ENCODE measurements around the gene ATG4B. TPM values are rescaled to one million over a fixed set of nuclear protein-coding genes. Genes with fewer than 3 reads are reported as not detected.

Gene ATG4B
- total and polyA plus RNA-seq, 10 donors = 31.1 to 114 (median 87.7) TPM

DNA sequence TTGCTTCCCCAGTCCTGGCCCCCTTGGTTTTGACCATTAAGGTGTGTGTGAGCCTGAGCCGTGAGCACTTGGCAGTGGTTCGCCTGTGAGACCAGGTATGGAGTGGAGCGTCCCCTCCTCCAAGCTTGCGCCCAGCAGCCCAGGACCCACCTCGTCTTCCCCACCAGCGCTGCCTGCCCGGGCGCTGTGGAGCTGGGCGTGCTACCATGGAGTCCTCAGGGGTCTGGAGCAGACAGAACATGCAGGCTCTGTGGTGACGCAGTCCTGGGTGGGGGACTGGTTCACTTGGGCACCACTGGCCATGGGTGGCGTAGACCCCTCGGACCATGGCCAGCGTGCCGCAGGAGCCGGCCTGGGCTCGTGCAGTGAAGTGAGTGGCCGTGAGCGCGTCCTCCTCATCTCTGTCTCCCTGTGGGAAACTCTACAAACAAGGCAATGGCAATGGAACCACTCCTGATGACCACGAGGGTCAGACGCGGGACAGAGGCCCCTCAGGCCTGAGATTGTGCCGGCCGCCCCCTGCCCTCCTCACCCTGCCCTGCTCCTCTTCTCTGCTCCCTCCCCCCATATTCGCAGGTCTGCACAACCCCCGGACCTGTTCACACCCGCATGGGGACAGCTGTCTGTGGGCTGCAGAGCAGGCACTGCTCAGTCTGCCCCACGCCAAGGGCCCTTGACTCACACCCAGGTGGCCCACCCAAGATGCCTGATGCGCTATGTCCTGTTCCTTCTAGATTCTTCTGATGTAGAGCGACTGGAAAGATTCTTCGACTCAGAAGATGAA, 34.2 kb downstream of the ATG4B start:
- intact Hi-C loops (cut with DNase I; ENCODE audit: low total_unique reads) = no loop called here
- Histone ChIP-seq H3K27me3 (replicated peaks in 1 of 7) (no peaks in the 10 kb centered on the region), H3K4me1 (no peaks in the 10 kb centered on the region), H3K4me3 (no peak overlapping the region), H3K9me3 (no peaks in the 10 kb centered on the region), H3K36me3 (peaks cover 3 to 99% (median 79%) of the 10 kb centered on the region in 6 donors), H3K27ac (no peak overlapping the region)
- TF ChIP-seq, protein P1, sequence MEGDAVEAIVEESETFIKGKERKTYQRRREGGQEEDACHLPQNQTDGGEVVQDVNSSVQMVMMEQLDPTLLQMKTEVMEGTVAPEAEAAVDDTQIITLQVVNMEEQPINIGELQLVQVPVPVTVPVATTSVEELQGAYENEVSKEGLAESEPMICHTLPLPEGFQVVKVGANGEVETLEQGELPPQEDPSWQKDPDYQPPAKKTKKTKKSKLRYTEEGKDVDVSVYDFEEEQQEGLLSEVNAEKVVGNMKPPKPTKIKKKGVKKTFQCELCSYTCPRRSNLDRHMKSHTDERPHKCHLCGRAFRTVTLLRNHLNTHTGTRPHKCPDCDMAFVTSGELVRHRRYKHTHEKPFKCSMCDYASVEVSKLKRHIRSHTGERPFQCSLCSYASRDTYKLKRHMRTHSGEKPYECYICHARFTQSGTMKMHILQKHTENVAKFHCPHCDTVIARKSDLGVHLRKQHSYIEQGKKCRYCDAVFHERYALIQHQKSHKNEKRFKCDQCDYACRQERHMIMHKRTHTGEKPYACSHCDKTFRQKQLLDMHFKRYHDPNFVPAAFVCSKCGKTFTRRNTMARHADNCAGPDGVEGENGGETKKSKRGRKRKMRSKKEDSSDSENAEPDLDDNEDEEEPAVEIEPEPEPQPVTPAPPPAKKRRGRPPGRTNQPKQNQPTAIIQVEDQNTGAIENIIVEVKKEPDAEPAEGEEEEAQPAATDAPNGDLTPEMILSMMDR (IDR thresholded peaks at IDR 0.05 in 8 of 11, conservative IDR thresholded peaks at IDR 0.05 in 3 of 11) = no peak
- TF ChIP-seq POLR2AphosphoS5 (IDR thresholded peaks at IDR 0.05) (no peak), POLR2A (IDR thresholded peaks at IDR 0.05) (no peak)
- no peak for DNase-seq
- 93 to 97% (median 95%) methylated on average over 12 to 31 of the region's 31 CpGs for WGBS, 5 donors

DNA sequence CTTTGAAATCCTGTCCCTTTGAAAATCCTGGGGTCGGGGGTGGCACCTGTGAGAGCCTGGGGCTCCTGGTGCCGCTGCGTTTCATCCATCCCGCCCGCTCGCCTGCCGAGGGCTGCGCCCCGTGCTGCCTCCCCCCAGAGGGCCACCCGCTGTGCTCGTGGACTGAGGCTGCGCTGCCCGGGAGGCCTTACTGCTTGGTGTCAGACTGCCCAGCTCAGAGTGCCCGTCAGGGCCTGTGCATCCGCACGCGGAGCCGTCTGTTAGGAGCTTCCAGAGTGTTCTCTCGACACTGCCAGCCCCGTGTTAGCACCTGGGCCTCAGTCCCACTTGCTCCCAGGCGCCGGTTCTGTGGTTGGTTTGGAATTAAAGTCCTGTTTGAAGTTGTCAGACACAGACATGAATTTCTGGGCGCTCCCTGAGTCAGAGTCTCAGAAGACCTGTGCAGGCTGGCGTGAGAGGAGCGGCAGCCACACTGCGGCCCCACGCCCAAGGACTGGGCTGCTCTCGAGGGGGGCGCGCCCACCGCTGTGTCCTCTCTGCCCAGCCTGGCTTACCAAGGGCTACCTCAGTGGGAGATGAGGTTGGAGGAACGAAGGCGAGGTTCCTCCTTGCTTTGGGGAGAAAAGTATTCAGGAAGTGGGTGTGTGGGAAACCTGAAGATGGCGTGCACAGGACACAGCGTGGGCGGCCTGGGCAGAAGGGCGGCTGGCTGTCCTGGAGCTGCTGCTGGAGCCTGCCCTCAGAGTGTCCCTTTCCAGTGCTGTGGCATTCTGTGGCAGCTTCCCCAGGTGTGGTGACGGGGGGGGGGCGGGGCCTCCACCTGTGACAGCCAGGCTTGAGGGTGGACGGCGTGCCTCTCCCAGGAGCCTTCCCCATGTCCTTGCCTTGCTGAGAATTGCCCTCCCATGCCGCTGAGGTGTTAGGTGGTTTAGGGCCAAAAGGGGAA, 35.0 kb downstream of the ATG4B start:
- 90 to 95% (median 93%) methylated on average over 32 to 42 of the region's 42 CpGs for WGBS, 5 donors
- Histone ChIP-seq H3K27ac (no peak overlapping the region), H3K27me3 (replicated peaks in 1 of 7) (no peaks in the 10 kb centered on the region), H3K4me3 (no peak overlapping the region), H3K36me3 (peaks cover 3 to 99% (median 79%) of the 10 kb centered on the region in 6 donors), H3K9me3 (no peaks in the 10 kb centered on the region), H3K4me1 (no peaks in the 10 kb centered on the region)
- DNase-seq = no peak
- intact Hi-C loops (cut with DNase I; ENCODE audit: low total_unique reads) = no loop called here
- TF ChIP-seq POLR2A (IDR thresholded peaks at IDR 0.05) = no peak
- TF ChIP-seq, protein P1 (IDR thresholded peaks at IDR 0.05 in 8 of 11, conservative IDR thresholded peaks at IDR 0.05 in 3 of 11) = no peak
- no peak for TF ChIP-seq POLR2AphosphoS5 (IDR thresholded peaks at IDR 0.05)

DNA sequence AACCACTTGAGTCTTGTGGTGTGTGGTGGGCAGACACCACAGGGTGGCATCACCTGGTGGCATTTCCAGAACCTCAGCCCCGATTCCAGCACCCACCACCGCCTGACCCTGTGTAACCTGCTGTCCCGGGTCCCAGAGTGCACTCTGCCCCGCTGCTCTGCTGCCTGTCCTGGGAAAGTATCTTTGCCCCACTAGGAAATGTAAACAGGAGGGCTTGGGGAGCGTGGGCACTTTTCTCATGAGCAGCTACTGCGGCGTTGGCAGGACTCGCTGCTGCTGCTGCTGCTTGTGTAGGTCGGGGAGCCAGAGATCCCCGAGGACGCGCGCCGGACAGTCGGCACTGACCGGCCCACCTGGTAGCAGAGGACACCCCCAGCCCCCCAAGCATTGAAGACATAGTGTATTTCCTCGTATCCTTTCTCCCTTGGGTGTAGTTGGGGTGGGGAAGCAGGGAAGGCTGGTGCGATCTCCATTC, 35.7 kb downstream of the ATG4B start:
- no peak overlapping the region for H3K4me3 ChIP-seq
- DNase-seq = no peak
- H3K36me3 ChIP-seq = peaks cover under 1 to 99% (median 79%) of the 10 kb centered on the region in 6 donors
- H3K4me1 ChIP-seq = no peaks in the 10 kb centered on the region
- H3K27me3 ChIP-seq (replicated peaks in 1 of 7) = no peaks in the 10 kb centered on the region
- H3K9me3 ChIP-seq = no peaks in the 10 kb centered on the region
- WGBS, 5 donors = 87 to 93% (median 91%) methylated on average over 18 of the region's 18 CpGs
- intact Hi-C loops (cut with DNase I; ENCODE audit: low total_unique reads) = no loop called here
- H3K27ac ChIP-seq = no peak overlapping the region
- TF ChIP-seq POLR2A (IDR thresholded peaks at IDR 0.05) (no peak), POLR2AphosphoS5 (IDR thresholded peaks at IDR 0.05) (no peak)
- TF ChIP-seq, protein P1 (IDR thresholded peaks at IDR 0.05 in 8 of 11, conservative IDR thresholded peaks at IDR 0.05 in 3 of 11) = no peak
